DOHH2 (cell line): ENCODE measurements around the gene CKB.

ENCODE experiments used
- CTCF ChIP-seq: fragments of 200-600 bp; sonication (generic); IDR thresholded peaks from one replicate; pipeline ENCODE4 v1.5.1; 2014; ENCODE audit warnings: antibody characterized with exemption, mild to moderate bottlenecking, low read depth, low read length; ENCODE audit not compliant: poor library complexity, severe bottlenecking
- EZH2phosphoT487 ChIP-seq: fragments of 200-600 bp; sonication (generic); IDR thresholded peaks from 2 replicates; pipeline ENCODE4 v1.6.1; 2017; ENCODE audit warnings: borderline replicate concordance, mild to moderate bottlenecking, antibody characterized with exemption, low read length, moderate library complexity, mixed read lengths

- TF ChIP-seq CTCF (no peak), EZH2phosphoT487 (no peak)
Measured at GRCh38 chr14:103531421-103532215, 9.0 kb upstream of the CKB start.
